GM19463 (cell line): Measurements from ENCODE around the gene CMTM7.

ENCODE experiments used
- ATAC-seq: cut with Tn5 transposase; IDR thresholded peaks from one replicate; pipeline ENCODE4 v1.9.1; 2021; ENCODE audit warnings: mild to moderate bottlenecking, moderate library complexity; ENCODE audit not compliant: unreplicated experiment

The CMTM7 gene

DNA sequence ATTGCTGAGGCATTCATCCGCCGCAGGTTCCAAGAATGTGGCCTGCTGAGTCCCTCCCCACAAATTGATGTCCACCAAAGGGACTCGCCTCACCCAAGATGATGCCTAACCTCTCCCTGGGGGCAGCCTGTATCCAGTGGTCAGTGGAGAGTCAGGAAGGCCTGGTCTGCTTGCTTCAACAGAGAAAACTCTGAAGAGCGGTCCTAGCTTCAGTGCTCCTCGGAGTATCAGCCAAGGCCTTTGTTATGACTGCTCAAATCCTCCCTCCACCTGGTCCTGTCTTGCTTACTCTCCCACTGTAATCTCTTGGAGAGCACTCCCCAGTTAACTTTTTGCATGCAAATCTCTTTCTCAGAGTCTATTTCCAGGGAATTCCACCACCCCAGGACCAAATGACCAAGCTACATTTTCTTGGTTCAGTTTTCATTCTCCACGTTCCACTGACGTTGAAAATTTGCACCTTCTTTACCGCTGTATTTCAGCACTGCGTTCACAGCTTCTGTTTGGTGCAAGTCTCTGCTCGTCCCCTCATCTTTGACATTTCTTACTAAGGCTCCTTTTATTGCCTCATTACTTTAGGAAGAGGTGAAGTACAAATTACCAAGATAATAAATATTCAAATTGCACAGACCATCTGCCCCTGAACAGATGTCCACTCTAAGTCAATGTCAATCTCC lies 22.3 kb downstream of the CMTM7 start:
- ATAC-seq, result no peak

DNA sequence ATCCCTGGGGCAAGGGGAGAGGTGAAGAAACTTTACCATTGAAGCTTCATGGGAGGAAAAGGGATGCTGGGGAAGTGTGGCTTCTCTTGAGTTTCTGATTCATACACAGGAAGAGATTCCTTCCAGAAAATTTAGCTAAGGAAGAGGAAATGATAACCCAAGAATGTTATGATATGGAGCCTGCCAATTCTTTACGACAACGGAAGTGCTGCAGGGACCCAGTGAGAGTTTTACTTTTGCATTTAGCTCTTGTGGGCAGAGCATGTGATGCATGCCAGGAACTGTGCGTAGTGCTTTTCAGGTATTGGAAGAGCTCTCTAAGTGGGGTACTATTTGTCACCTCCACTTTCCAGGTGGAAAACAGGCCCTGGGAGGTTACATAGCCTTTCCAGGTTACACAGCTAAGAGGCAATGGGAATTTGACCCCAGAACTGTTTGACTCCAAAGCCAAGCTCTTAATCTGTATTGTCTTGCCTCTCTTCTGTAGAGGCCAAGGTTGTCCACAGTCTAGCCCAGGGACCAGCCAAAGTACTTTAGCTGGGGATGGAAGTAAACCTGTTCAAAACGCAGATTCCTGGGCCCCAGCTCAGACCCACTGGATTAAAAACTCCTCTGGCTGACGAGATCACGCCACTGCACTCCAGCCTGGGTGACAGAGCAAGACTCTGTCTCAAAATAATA lies 23.0 kb downstream of the CMTM7 start:
- peak; percentile 79 for ATAC-seq

DNA sequence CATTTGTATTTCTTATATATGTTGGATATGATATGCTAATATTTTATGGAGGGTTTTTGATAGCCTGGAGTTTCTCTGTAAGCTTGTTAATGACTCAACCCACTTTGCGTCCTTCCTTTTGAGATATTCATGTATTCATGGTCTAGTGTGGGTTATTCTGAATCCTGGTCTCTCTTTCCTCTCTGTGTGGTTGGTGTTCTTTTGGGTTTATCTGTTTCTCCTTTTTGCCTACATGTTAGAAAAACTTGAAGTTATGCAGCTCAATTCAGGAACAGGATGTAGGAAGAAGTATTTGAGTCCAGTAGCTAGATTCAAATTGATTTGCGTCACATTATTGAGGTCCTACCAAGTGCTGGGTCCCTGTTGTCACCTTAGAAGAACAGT lies 28.1 kb downstream of the CMTM7 start:
- ATAC-seq, result no peak

- ATAC-seq, result peak; percentile 77
Observed at GRCh38 chr3:32420126-32421038, 28.7 kb downstream of the CMTM7 start.

- ATAC-seq, result no peak
Observed at GRCh38 chr3:32421185-32421584, 29.5 kb downstream of the CMTM7 start.

GRCh38 chr3:32421991-32422859 lies 30.6 kb downstream of the CMTM7 start:
- no peak for ATAC-seq

DNA sequence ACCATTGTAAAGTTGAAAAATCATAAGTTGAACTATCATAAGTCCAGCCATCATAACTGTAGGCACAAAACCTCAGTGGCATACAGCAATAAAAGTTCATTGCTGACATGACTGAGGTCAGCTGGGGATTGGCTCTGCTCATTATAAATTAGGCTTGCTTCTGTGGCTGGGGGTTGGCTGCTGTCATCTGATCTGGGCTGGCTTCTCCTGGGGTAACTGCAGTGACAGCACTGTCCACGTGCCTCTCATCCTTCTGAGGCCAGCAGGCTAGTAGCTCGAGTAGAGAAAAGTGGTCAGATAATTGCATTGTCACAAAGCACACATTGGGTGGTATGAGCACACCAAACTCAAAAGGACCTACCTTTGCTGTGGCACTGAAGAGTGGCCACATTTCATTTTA lies 31.3 kb downstream of the CMTM7 start:
- no peak for ATAC-seq

- ATAC-seq, result no peak
Observed at GRCh38 chr3:32423534-32423933, 31.9 kb downstream of the CMTM7 start.

- ATAC-seq, result no peak
Observed at GRCh38 chr3:32423956-32424557, 32.4 kb downstream of the CMTM7 start.

DNA sequence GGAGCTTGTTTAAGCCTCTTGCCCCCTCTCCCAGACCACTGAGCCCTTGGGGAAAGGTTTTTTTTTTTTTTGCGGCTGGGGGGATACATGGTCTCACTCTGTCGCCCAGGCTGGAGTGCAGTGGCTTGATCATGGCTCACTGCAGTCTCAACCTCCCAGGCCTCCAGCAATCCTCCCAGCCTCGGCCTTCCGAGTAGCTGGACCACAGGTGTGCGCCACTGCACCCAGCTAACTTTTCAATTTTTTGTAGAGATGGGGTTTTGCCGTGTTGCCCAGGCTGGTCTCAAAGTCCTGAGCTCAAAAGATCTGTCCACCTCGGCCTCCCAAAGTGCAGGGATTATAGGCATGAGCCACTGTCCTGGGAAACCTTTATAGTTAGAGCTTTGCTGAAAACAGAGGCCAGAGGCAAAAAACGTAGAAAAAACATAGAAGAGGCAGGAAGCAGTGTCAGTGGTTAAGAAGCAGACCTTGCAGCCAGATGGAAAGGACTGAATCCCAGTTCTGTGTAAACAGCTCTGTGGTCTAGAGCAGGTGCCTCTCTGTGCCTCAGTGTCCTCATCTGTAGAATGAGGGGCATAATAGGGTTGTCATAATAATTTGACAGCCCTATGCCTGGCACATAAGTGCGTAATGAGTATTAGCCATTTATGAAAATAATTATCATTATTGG lies 33.1 kb downstream of the CMTM7 start:
- no peak for ATAC-seq

- peak; percentile 75 for ATAC-seq
Observed at GRCh38 chr3:32428092-32429068, 36.7 kb downstream of the CMTM7 start.

- no peak for ATAC-seq
Observed at GRCh38 chr3:32430900-32431299, 39.2 kb downstream of the CMTM7 start.

DNA sequence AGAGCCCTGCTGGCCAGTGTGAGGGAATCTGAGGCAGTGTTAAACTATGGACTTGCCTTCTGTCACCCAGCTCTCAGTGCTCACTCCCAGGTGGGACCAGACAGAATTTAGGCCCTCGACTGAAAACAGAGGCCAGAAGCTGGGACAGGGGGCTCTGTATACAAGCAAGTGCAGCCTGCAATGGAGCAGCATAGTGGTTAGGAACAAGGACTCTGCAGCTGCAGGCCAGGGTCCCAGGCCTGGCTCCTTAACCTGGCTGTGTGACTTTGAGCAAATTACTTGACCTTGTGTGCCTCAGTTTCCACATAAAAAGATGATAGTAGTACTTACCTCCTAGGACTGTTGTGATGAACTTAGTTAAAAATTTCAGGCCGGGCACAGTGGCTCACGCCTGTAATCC lies 39.8 kb downstream of the CMTM7 start:
- no peak for ATAC-seq

DNA sequence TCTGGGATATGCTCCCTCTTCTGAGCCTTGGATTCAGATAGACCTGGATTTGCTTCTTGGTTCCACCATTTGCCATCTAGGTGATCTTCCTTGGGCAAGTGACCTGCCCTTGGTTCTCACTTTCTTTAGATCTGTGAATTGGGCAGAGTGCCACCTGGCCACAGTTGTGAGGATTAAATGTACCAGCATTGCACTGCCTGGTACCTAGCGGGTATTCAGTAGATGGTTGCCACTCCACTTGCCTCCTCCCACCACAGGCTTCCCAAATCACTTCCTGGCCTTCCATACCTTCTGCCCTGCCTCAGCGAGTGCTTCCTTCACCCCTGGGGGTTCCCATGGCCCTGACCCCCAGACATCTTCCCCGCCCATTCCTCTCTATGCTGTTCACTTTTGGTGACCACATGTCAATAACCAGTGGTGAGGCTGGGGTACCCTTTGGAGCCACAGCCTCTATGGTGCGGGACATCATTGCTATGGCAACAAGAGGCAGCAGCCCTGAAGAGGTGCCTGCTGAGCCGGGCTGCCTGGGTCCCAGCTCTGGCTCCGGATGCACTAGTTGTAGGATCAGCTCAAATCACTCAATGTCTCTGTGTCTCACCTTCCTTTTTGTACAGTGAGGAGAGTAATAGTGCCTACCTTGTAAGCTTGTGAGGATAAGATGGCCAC lies 40.5 kb downstream of the CMTM7 start:
- ATAC-seq, result no peak

GRCh38 chr3:32432711-32433530 lies 41.3 kb downstream of the CMTM7 start:
- ATAC-seq, result peak; percentile 30

- no peak for ATAC-seq
Observed at GRCh38 chr3:32434206-32434605, 42.6 kb downstream of the CMTM7 start.
